Activated CD4-positive, alpha-beta T cell treated with anti-CD3 and anti-CD28 coated beads, Interleukin-2, amount 50 U/mL, for 24 hours (primary cell): ENCODE results near the gene ZNF558.

Experiments
- DNase-seq, 2 donors: peaks; one replicate each; pipeline ENCODE4 v3.0.0-alpha.2; 2020; ENCODE audit warnings: low read depth in 1 of 2, low spot score in 1 of 2

The ZNF558 gene

DNA sequence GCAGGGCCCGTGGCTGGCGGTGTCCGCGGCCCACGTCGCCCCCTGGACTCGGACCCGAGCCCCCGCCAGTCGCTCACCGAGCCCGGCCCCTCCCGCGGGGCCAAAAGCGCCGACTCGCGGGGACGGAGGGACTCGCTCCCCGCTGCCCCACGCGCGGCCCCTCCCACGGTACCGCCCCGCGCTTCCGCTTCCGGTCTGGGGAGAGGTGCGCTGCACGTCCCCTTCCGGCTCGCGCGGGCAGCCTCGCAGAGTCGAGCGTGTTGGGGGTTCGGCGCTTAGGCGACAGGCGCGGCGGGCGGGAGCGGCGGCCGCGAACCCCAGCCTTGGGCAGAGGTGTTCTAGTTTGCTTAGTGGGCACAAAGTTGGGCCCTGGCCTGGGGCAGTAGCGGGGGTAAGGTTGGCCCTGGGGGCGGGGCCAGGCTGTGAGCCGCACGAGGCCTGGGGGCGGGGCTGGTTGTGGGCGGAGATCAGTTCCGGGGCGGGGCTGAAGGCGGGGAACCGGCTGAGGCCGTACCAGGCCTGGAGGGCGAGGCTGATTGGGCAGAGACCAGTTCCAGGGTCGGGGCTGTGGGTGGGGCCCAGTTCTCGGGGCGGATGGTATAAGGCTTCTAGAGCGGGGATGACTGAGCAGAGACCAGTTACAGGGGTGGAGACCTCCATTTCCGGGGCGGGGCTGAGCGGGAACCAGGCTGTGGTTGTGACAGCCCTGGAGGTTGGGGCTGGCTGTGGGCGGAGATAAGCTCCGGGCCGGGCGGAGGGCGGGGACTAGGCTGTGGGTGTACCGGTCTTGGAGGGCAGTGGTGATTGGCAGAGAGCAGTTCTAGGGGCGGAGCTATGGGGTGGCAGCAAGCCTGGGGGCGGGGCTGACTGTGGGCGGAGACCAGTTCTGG, at the start of gene ZNF558, which contains the start of gene MBD3L1:
ZNF558 (minus strand) TSS at position 173 of the 890 bp plus-strand sequence. CDS start 9,645 bp downstream, outside the sequence.
MBD3L1 (plus strand) TSS at position 246 of the 890 bp plus-strand sequence. CDS start 10,302 bp downstream, outside the sequence.
- DNase-seq, result peak; percentile 98 to 100

DNA sequence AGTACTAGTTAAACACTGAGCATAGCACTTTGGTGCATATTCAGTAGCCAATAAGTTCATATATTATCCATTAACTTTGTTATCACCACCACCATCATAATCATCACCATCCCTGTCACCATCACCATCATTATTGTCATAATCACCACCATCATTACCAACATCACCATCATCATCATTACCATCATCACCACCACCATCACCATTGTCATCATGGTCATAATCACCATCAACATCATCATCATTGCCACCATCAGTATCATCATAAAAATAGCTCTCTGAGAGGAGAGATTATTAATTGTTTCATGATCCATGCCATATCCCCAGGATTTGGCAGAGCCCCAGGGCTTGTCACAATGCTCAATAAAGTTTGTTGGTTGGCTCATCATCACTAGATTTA, 49.4 kb upstream of the ZNF558 start:
- DNase-seq, result no peak

DNA sequence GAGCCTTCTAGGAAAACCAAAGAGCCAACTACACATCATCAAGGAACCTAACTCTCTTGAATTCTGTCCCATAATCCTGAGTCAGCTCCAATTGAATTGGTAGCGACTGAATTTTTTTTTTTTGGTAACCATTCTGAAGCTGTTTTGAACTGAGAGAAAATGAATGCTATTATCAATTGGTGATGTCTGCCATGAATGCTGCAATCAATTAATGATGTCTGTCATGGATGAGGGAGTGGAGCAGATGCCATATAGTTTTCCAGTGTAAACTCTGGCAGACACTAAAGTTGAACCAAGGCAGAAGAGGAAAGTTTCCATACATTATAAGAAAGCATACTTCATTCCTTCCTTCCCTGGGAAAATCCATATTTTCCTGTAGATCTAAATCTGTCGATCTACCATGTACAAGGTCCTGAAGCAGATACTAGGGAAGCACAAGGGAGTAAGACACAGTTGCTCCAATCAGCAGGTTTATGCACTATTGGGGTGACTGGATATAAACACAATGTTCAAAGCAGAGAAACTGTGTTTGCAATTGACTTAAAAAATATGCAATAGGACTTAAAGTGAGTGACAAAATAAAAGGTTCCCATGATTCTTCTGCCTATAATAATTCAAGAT, 48.9 kb upstream of the ZNF558 start:
- DNase-seq, result no peak

DNA sequence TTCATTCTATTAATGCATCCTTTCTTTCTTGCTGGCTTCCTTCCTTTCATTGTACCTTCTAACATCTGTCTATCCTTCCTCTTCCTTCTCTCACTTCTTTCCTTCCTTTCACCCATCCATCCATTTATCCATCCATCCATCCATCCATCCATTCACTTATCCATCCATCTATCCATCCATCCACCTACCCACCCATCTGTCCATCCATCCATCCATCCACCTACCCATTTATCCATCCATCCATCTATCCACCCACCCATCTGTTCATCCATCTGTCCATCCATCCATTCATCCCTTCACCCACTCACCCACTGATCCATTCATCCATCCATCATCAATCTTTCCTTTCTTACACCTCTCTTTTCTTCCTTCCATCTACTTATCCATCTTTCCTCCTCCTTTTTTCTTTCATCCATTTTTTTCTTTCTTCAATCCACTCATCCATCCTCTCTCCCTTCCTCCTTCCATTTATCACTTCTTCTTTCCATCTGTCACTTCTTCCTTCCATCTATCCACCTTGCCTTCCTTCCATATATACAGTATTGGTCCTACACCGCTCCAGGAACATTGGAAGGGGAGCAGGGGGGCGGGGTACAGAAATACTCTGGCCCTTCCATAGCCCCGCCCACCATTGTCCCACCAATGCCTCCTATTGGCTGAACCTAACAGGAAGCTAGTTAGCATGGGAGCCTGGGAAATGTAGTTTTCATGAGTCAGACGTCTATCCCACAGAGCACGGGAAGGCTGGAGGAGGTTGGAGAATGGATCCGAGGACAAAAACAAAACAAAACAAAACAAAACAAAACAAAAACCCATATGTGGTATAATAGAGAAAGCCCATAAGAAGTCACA, 46.0 kb upstream of the ZNF558 start:
- no peak for DNase-seq

DNA sequence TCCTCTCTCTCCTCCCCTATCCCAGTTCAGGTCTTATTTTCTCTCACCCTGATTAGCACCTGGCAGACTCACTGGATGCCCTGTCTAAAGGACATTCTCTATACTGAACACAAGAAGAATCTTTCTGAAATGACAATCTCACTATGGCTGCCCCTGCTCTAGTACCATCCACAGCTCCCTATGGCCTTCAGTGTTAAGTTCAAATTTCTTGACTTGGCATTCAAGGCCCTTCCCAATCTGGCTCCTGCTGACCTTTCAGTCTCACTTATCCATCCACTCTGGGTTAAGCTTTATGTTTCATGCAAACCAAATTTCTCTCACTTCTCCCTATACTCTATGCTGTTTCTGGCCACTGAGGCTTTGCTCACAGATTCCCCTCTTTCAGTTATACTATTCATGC, 34.2 kb upstream of the ZNF558 start:
- no peak for DNase-seq

DNA sequence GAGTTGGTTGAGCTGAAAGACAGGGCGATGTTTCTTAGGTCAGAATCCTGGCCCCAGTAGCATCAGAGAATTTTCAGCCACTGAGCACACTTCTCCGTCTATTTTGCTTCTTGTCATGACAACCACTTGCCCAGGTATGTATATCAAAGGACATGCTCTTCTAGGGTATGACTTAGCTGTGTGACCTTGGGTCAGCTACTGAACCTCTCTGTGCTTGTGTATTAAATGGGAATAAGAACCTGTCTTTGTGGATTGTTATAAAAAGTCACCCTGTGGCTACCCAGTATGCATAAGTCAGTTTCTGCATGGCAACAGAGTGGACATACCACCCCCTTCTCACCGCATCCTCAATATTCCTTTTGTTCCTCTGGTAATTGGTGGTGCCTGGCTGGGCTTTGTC, 26.2 kb upstream of the ZNF558 start:
- DNase-seq, result no peak

DNA sequence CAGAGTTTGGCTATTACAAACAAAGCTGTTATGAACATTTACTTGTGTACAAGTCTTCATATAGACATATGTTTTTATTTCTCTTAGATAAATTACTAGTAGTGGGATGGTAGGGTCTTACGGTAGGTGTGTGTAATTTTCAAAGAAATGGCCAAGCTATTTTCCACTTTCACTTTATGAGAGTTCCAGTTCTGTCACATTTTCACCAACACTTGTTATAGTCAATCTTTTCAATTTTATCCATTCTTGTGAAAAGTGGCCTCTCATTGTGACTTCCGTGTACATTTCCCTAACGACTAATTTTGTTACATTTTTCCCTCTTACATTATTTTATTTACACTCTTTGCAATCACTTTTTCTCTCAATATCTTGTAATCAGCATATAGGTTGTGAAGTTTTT, 18.4 kb upstream of the ZNF558 start:
- no peak for DNase-seq

DNA sequence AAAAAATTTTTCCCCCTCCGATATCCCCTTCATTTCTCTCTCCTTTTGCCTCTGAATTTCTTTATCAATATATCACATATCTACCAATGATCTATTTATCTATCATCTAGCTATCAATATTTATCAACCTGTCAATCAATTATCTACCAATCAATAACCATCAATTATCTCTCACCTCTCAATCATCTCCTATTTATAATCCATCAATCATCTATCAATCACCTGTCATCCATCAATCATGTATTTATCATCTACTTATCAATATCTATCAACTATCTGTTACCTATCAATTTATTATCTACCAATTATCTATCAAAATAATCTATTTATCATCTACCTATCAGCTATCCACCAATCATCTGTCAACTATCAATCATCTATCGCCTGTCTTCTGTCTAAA, 17.1 kb upstream of the ZNF558 start:
- DNase-seq, result no peak

DNA sequence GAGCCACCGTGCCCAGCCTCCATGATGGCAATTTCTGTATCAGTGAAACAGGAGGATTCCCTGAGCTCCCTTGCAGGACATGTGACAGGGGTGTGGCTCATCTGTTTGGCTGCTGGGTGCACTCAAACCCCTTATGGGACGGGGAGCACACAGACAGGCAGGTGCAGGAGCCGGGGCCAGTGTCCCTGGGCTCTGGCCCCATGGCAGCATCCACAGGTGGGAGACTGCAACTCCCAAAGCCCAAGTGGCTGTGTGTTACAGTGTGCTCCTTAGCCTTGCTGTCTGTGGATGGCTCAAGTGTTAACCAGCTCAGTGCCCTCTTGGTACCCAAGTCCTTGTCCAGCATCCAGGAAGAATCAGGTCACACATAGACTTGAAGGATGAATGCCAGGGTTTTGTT, 14.7 kb upstream of the ZNF558 start:
- no peak for DNase-seq

DNA sequence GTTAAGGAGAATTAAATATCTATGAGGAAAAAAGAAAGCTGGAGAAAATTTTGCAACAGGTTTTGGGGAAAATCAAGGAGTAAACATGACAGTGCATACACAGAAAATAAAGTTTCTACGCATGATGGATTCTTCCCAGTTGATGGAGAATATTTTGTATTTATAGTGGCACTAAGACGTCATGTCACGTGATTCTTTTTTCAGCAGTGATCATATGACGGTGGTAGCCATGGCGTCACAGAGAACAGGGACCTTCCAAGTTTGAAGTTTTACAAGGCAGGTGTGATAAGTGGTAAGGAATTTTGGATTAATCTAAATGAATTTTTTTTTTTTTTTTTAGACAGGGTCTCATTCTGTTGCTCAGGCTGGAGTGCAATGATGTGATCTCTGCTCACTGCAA, 8.6 kb upstream of the ZNF558 start:
- DNase-seq, result no peak

DNA sequence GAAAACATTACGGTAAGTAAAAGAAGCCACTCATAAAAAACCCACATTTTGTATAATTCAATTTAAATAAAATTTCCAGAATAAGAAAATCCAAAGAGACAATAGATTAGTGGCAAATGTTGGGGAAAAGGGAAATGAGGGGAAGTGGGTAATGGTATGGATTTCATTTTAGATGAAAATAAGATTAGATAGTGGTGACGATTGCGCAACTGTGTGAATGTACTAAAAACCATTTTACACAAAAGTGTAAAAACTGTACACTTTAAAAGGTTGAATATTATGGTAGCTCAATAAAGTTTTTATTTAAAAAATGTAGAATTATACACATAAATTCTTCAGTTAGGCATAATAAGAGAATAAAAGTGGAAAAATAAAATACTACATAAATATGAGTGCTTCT, 3.8 kb upstream of the ZNF558 start:
- DNase-seq, result no peak

DNA sequence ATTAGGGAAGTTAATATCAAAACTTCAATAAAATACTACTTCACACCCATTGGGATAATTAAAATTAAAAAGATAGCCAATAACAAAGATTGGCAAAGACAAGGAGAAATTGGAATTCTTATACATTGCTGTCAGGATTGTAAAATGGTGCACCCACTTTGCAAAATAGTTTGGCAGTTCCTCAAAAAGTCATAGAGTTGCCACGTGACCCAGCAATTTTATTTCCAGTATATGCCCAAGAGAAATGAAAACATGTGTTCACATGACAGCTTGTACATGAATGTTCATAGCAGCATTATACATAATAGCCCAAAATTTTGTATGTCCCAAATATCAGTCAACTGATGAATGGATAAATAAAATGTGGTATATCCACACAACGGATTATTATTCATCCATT, 3.3 kb upstream of the ZNF558 start:
- DNase-seq, result no peak

DNA sequence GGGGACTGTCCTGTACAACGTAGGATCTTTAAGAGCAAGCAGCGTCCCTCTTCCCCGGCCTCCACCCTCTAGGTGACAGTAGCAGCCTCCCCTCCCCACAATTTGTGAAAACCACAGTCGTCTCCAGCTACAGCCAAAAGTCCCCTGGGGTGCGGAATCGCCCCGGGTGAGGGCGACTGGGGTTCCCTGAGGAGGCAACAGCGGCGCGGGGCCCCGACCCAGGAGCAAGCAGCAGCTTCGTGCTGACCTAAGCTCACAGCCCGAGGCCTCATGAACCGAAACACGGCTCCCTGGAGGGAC, 322 bp downstream of the ZNF558 start:
- DNase-seq, result no peak

DNA sequence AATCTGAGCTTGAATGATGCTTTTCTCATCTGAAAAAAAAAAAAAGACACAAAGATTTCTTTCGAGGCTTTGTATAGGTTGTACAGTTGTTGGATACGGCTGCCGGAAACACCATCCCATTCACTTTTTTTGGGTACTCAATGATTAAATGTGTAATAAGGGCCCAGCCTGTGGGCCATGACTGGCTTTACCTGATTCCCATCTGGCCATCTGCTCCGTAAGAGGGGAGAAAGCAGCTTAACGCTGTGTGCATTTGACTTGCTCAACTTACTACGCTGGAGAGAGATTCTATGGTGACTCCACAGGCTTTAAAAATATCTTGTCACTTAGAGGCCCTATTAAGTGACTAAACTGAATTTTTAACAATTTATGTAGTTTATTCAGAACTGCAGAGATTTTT, 731 bp downstream of the ZNF558 start:
- no peak for DNase-seq

DNA sequence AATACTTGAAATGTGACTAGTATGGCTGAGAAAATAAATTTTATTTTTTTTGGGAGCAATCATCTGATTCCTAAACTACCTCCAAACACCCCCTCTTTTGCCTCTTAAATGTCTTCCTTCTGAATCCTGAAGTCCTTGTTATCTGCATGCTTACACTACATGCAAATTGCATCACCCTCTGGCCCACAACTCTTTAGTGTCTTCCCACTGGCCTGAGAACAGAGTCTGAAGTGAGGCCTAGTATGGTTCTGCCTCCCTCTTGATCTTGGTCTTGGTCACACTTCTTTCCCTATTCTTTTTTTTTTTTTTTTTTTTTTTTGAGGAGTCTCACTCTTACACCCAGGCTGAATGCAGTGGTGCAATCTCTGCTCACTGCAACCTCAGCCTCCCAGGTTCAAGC, 4.8 kb downstream of the ZNF558 start:
- no peak for DNase-seq

DNA sequence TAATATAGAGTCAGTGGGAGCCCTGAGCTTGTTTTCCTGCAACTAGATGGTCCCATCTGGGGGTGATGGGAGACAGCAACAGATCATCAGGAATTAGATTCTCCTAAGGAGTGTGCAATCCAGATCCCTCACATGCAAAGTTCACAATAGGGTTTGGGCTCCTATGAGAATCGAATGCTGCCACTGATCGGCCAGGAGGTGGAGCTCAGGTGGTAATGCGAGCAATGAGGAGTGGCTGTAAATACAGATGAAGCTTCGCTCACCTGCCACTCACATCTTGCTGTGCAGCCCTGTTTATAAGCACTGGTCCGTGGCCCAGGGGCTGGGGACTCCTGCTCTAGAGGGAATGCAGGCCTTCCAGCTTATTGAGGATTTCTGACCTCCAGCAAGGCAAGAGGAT, 5.7 kb downstream of the ZNF558 start:
- no peak for DNase-seq

DNA sequence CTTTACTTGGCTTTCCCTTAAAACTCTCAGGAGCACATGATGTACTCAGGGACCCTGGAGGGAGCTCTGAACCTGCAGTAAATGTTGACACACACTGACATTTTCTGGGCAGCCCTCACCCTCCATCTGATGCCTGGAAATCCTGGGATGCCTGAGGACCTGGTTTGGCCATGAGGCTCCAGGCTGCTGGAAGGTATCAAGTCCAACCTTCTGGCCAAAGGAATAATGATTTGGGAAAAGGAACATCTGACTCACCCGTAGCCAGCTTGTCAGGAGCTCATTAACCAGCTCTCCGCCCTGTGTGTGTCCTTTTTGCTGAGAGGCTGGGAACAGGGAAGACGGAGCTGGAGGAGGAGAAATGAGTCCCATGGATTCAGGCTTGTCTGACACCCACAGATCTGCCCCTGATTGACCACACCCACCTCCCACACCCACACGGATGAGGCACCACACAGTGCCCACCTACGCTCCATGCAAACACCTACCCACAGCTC, 10.3 kb downstream of the ZNF558 start:
- no peak for DNase-seq

DNA sequence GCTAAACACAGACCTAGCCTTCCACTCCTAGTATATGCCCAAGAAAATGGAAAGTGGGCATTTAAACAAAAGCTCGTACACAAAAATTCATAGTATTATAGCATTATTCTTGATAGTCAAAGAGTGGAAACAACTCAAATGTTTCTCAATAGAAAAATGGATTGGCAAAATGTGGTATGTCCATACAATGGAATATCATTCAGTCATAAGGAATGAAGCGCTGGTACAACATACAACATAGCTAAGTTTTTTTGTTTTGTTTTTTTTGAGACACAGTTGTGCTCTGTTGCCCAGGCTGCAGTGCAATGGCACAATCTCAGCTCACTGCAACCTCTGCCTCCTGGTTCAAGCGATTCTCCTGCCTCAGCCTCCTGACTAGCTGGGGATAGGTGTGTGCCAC, 11.9 kb downstream of the ZNF558 start:
- no peak for DNase-seq

DNA sequence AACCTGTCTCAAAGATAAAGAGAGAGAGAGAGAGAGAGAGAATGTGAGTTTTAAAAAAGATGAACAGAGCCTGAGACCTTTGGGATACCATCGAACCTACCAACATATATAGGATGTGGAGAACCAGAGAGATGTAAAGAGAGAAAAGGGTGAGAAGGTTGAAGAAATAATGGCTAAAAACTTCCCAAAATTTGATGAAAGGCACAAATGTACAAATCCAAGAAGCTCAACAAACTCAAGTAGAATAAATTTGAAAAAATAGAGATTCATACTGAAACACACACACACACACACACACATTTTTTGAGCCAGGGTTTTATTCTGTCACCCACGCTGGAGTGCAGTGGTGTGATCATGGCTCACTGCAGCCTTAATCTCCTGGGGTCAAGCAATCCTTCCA, 16.3 kb downstream of the ZNF558 start:
- DNase-seq, result no peak

DNA sequence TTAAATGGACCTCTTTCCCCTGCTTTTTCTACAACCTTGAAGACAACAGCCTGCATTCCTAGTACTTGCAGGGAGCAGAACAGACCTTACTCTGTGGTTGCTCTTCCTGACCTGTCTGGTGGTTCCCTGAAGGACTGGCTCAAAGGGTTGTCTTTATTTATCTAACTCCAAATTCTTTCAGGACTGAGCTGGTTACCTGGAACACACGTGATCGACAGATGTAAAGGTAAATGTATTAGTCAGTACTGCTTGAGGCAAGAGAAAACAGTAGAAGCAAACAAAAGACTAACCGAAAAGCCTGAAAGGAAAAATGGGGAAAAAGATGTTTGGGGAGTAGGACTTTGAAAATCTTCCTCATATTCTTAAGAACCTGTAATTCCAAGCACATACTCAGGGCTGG, 17.9 kb downstream of the ZNF558 start:
- DNase-seq, result no peak

DNA sequence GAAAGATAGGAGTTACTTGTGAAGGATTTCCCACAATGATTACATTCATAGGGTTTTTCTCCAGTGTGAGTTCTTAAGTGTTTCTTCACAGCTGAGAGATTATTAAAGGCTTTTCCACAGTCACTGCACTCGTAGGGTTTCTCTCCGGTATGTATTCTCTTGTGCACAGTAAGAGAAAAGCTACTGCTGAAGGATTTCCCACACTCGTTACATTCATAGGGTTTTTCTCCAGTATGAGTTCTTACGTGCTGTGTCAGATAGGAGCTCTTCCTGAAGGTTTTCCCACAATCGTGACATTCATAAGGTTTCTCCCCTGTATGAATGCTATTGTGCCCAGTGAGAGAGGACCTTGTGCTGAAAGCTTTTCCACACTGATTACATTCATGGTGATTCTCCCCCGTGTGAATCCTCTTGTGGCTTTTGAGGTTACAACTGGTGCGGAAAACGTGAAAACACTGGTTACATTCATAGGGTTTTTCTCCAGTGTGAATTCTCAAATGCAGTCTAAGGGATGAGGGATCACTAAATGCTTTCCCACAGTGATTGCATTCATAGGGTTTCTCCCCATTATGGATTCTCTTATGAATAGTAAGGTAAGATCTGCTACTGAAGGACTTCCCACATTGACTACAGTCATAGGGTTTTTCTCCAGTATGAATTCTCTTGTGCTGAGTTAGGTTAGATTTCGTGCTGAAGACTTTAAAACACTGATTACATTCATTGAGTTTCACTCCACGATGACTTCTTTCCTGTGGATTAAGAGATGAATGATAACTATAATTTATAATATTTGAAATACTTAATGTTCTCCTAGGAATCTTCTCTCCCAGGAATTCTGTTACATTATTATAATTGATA, 20.6 kb downstream of the ZNF558 start:
- no peak for DNase-seq
